ENCODE data around the gene ICOS.
"Not testable (repeated sequence)": the region's sequence is repeated elsewhere in the genome, so short reads cannot be mapped to it uniquely, and the experiment has no call there.

Gene ICOS

DNA sequence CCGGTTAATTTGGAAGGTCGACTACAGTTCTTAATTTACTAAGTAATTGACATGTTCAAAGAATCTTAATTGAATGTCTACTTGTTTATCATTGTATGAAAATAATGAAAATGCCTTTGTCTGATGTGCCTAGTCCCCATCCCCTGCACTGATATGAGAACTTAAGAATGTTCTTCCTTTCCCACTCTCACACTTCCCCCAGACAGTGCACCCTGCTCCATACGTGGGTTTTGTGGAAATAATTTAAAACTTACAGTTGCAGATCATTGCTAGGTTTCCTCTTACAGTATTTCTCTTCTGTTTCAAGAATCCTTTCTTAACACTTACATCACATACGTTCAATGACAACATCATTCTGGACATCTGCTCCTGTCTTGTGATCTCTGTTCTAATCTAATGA, 3.5 kb downstream of the ICOS start:
- no peak for ATAC-seq
- no peak for TF ChIP-seq ESRRG (CRISPR knock-in tag; IDR thresholded peaks at IDR 0.05)
- no peak for TF ChIP-seq ISL1 (CRISPR knock-in tag; IDR thresholded peaks at IDR 0.05)
- TF ChIP-seq TCF4 (CRISPR knock-in tag; IDR thresholded peaks at IDR 0.05; ENCODE audit: borderline replicate concordance), result no peak
- TF ChIP-seq RARB (CRISPR knock-in tag; IDR thresholded peaks at IDR 0.05), result no peak
- TF ChIP-seq, protein P1, sequence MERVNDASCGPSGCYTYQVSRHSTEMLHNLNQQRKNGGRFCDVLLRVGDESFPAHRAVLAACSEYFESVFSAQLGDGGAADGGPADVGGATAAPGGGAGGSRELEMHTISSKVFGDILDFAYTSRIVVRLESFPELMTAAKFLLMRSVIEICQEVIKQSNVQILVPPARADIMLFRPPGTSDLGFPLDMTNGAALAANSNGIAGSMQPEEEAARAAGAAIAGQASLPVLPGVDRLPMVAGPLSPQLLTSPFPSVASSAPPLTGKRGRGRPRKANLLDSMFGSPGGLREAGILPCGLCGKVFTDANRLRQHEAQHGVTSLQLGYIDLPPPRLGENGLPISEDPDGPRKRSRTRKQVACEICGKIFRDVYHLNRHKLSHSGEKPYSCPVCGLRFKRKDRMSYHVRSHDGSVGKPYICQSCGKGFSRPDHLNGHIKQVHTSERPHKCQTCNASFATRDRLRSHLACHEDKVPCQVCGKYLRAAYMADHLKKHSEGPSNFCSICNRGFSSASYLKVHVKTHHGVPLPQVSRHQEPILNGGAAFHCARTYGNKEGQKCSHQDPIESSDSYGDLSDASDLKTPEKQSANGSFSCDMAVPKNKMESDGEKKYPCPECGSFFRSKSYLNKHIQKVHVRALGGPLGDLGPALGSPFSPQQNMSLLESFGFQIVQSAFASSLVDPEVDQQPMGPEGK (CRISPR knock-in tag; IDR thresholded peaks at IDR 0.05; ENCODE audit: borderline replicate concordance), result no peak
- no peak for TF ChIP-seq ZFP3 (CRISPR knock-in tag; IDR thresholded peaks at IDR 0.05)
- TF ChIP-seq ARNTL (CRISPR knock-in tag; IDR thresholded peaks at IDR 0.05; ENCODE audit: borderline replicate concordance, low read depth), result no peak
- TF ChIP-seq TOX (CRISPR knock-in tag; IDR thresholded peaks at IDR 0.05; ENCODE audit: borderline replicate concordance), result no peak
- TF ChIP-seq BACH2 (CRISPR knock-in tag; IDR thresholded peaks at IDR 0.05; ENCODE audit: borderline replicate concordance), result no peak
- TF ChIP-seq ZNF8 (CRISPR knock-in tag; IDR thresholded peaks at IDR 0.05), result no peak
- TF ChIP-seq ZC3H10 (CRISPR knock-in tag; IDR thresholded peaks at IDR 0.05), result no peak
- no peak for TF ChIP-seq OSR1 (CRISPR knock-in tag; IDR thresholded peaks at IDR 0.05)
- no peak for TF ChIP-seq SNAI2 (CRISPR knock-in tag; IDR thresholded peaks at IDR 0.05)
- TF ChIP-seq PPARA (CRISPR knock-in tag; IDR thresholded peaks at IDR 0.05; ENCODE audit: borderline replicate concordance), result no peak
- TF ChIP-seq, protein P2, sequence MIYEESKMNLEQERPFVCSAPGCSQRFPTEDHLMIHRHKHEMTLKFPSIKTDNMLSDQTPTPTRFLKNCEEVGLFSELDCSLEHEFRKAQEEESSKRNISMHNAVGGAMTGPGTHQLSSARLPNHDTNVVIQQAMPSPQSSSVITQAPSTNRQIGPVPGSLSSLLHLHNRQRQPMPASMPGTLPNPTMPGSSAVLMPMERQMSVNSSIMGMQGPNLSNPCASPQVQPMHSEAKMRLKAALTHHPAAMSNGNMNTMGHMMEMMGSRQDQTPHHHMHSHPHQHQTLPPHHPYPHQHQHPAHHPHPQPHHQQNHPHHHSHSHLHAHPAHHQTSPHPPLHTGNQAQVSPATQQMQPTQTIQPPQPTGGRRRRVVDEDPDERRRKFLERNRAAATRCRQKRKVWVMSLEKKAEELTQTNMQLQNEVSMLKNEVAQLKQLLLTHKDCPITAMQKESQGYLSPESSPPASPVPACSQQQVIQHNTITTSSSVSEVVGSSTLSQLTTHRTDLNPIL (CRISPR knock-in tag; IDR thresholded peaks at IDR 0.05; ENCODE audit: low read depth), result no peak
- TF ChIP-seq ZNF70 (CRISPR knock-in tag; IDR thresholded peaks at IDR 0.05), result no peak
- TF ChIP-seq, protein P3, sequence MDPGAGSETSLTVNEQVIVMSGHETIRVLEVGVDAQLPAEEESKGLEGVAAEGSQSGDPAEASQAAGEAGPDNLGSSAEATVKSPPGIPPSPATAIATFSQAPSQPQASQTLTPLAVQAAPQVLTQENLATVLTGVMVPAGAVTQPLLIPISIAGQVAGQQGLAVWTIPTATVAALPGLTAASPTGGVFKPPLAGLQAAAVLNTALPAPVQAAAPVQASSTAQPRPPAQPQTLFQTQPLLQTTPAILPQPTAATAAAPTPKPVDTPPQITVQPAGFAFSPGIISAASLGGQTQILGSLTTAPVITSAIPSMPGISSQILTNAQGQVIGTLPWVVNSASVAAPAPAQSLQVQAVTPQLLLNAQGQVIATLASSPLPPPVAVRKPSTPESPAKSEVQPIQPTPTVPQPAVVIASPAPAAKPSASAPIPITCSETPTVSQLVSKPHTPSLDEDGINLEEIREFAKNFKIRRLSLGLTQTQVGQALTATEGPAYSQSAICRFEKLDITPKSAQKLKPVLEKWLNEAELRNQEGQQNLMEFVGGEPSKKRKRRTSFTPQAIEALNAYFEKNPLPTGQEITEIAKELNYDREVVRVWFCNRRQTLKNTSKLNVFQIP (CRISPR knock-in tag; IDR thresholded peaks at IDR 0.05; ENCODE audit: borderline replicate concordance, low read depth), result no peak

DNA sequence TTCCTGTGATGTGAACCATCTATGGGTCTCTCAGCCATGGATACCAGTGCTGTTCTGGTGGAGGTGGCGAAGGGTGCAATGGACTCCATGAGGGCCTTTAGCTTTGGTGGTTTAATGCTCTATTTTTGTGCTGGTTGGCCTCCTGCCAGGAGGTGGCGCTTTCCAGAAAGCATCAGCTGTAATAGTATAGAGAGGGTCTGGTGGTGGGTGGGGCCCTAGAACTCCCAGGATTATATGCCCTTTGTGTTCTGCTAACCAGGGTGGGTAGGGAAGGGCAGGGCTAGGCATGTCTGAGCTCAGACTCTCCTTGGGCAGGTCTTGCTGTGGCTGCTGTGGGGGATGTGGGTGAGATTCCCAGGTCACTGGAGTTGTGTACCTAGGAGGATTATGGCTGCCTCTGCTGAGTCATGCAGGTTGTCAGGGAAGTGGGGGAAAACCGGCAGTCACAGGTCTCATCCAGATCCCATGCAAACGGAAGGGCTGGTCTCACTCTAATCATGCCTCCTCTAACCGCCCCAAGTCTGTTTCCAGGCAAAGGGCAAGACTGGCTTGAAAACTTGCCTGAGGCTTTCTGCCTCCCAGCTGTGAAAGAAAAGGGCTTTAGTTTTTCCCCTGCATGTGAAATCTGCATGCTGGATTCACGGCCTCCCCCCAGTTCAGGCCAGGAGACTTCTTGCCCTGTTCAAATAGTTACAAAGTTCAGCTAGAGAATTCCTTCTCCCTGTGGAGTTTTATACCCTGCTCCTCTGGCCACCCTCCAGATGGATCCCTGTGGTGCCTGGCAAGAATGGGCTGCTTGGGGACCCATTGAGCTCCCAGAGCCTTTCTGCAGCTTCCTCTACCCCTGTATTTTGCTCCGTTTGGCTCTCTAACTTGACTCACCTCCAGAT, 7.2 kb downstream of the ICOS start:
- not testable (repeated sequence) for ATAC-seq

DNA sequence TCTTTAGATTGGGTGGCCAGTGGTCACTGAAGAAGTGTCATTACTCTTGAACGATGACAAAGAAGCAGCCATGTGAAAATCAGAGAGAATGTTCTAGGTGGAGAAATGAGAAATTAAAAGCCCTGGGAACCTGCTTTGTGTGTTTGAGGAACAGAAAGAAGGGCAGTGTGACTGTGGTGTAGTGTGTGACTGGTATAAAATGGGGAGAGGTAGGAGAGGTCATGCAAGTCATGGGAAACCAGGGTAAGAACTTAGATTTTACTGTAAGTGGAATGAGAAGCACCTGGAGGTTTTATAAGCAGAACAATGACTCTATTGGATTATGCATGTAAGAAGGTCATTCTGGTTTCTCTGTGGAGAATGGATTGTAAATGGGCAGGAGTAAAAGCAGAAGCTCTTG, 12.2 kb downstream of the ICOS start:
- no peak for ATAC-seq
- TF ChIP-seq BACH2 (CRISPR knock-in tag; IDR thresholded peaks at IDR 0.05; ENCODE audit: borderline replicate concordance) (no peak), ESRRG (CRISPR knock-in tag; IDR thresholded peaks at IDR 0.05) (no peak), TOX (CRISPR knock-in tag; IDR thresholded peaks at IDR 0.05; ENCODE audit: borderline replicate concordance) (no peak), TCF4 (CRISPR knock-in tag; IDR thresholded peaks at IDR 0.05; ENCODE audit: borderline replicate concordance) (no peak), ZFP3 (CRISPR knock-in tag; IDR thresholded peaks at IDR 0.05) (no peak), ARNTL (CRISPR knock-in tag; IDR thresholded peaks at IDR 0.05; ENCODE audit: borderline replicate concordance, low read depth) (no peak), ZFP30 (CRISPR knock-in tag; IDR thresholded peaks at IDR 0.05) (no peak), SNAI2 (CRISPR knock-in tag; IDR thresholded peaks at IDR 0.05) (no peak), CSDC2 (CRISPR knock-in tag; IDR thresholded peaks at IDR 0.05) (no peak), GLIS3 (CRISPR knock-in tag; IDR thresholded peaks at IDR 0.05) (no peak)
- TF ChIP-seq, protein P3 (CRISPR knock-in tag; IDR thresholded peaks at IDR 0.05; ENCODE audit: borderline replicate concordance, low read depth), result no peak
- TF ChIP-seq, protein P1 (CRISPR knock-in tag; IDR thresholded peaks at IDR 0.05; ENCODE audit: borderline replicate concordance), result no peak
- TF ChIP-seq, protein P4, sequence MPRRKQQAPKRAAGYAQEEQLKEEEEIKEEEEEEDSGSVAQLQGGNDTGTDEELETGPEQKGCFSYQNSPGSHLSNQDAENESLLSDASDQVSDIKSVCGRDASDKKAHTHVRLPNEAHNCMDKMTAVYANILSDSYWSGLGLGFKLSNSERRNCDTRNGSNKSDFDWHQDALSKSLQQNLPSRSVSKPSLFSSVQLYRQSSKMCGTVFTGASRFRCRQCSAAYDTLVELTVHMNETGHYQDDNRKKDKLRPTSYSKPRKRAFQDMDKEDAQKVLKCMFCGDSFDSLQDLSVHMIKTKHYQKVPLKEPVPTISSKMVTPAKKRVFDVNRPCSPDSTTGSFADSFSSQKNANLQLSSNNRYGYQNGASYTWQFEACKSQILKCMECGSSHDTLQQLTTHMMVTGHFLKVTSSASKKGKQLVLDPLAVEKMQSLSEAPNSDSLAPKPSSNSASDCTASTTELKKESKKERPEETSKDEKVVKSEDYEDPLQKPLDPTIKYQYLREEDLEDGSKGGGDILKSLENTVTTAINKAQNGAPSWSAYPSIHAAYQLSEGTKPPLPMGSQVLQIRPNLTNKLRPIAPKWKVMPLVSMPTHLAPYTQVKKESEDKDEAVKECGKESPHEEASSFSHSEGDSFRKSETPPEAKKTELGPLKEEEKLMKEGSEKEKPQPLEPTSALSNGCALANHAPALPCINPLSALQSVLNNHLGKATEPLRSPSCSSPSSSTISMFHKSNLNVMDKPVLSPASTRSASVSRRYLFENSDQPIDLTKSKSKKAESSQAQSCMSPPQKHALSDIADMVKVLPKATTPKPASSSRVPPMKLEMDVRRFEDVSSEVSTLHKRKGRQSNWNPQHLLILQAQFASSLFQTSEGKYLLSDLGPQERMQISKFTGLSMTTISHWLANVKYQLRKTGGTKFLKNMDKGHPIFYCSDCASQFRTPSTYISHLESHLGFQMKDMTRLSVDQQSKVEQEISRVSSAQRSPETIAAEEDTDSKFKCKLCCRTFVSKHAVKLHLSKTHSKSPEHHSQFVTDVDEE (CRISPR knock-in tag; IDR thresholded peaks at IDR 0.05), result no peak

Measured in SK-N-SH treated with all-trans-retinoic acid at 6 μM for 48 hours (cell line).